Esophagus mucosa (tissue), 1 donor: ENCODE measurements around the gene TRIM14. TPM values are rescaled to one million over a fixed set of nuclear protein-coding genes. Genes with fewer than 3 reads are reported as not detected.
A peak's percentile ranks its signal among the peaks of the same experiment; 100 is the strongest.
"Not testable (repeated sequence)": the region's sequence is repeated elsewhere in the genome, so short reads cannot be mapped to it uniquely, and the experiment has no call there.

Experiments used
- ATAC-seq: fragments of 200-7000 bp; cut with Tn5 transposase; one replicate; pipeline ENCODE4 v1.9.1; 2020
- total RNA-seq: library from RNA; stranded (reverse); gene quantifications from one replicate; pipeline ENCODE4 v1.2.4, GENCODE V29; 2023
- donor health status: DM: yes; HTN: yes; CAD: no.

Gene TRIM14
- total RNA-seq, 1 donor from 2014 or later, result 31.0 TPM

DNA sequence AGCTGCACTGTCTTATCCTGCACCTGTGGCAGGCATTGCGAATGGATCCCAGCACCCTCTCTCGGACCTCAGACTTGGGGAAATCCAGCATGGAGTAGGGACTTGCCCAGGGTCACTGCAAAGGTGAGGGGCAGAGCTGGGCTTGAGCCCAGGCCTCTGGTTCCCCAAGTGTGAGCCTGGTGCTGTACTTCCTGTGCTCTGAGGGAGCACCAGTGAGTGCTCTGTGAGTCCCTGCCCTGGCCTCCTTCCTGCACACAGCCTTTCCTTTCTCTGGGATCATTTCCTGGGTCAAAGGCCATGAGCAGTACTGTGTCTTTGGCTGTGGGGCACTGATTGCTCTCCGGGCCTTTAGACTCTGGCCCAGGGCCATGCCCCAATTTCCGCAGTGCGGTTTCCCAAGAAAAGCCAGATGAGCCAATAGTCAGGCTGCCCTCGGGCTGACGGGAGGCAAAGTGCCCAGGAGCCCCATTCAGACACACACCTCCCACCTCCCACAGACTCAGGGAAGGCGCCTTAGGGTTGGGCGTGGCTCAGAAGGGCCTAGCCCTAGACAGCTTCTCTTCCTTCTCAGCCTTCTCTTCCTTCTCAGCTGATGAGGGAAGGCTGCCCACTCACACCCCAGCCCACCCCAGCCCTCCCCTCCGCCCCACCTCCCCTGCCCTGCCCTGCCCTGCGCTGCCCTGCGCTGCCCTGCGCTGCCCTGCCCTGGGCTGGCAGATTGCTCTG is 23.3 kb upstream of the TRIM14 start:
- ATAC-seq, result peak; percentile 65

DNA sequence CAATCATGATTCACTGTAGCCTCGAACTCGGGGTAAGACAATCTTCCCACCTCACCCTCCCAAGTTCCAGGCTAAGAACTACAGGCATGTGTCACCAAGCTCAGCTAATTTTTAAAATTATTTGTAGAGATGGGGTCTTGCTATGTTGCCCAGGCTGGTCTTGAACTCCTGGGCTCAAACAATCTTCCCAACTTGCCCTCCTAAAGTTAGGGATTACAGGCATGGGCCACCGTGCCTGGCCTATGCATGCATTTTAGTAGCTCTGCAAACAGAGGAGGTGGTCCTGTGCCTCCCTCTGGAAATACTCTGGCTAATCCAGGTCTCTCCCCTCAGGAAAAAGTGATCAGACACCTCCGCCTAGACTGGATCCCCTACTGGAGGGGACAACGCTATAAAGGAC is 21.5 kb upstream of the TRIM14 start:
- ATAC-seq, result no peak

DNA sequence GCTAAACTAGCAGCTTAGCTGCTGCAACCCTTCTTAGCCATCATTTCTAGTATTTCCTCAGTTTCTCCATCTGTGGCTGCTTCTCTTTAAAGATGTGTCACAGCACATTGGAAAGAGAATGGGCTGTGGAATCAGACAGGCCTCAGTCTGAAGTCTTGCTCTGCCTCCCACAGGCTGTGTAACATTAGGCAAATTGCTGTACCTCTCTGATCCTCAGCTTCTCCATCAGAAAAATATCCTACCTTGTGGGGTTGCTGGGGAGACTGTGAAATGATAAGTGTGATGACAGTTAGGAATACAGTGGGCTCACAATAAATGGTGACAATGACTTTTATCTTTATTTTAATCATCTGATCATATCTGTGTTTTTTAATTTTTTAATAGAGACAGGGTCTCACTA is 17.5 kb upstream of the TRIM14 start:
- no peak for ATAC-seq

DNA sequence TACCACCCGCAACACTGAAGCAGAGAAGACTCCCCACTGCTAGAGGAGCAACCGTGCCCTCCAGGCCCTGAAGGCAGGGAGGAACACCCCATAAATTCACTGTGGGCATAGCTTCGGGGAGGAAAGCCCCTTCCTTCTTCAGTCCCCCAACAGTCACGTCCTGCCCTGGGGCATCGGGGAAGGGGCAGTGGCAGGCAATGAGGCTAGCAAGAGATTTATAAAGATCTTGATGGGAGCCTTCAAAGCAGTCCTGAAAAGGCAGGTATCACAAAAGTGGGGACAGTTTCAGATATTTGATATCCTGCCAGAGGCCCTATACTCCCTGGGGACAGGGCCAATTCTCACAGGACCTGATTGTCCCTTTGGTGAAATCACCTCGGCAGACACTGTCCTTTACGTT is 16.9 kb upstream of the TRIM14 start:
- ATAC-seq, result no peak

DNA sequence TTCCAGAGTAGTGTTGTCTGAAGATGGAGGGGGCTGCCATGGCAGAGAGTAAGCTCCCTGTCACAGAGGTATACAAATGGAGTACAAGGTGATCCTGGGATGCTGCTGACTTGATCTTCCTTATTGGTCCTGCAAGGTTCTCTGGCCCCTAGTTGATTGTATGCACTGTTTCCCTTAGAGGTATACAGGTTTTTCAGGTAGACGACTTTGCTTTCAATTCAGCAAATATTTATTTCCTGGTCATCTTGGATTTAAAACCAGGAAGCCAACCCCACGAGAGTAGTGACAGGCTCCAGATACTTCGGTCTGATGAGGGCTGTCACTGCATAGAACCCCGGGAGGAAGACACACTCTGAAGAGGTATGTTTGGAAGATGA is 16.5 kb upstream of the TRIM14 start:
- ATAC-seq, result peak; percentile 10

DNA sequence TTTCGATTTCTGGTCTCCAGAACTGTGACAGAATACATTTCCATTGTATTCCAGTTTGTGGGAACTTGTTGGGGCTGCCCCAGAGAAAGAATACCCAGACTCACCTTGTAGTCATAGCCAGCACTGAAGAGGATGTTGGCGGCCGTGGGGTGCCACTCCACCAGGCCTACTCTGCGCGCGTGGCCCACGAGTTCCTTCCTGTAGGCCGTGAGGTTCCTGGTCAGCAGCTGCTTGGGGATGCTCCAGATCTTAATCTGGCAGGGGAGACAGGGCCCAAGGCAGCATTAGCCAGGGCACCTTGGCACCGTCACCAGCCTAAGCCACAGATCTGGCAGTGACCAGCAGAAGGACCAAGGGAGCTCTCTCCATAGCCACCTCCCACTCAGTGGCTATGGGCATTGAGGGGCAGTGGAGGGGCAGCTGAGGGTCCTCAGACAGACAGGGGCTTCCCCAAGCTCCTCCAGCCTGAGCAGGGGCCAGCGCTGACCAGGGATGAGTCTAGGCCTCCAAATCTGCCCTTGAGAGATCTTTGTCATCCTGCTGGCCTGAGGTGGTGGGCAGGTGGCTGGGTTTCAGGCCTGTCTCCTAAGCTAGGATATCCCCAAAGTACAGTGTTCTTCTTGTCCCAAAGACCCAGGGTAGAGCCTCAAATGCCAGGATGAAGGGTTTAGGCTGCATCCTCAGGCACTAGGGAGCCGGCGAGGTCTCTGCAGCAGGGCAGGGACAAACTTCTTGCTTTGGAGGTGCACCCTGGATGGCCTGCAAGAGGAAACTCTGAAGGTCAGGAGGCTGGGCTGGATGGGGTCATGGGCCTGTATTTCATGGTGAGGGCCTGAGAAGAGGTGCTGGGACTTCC is 15.9 kb upstream of the TRIM14 start:
- no peak for ATAC-seq

DNA sequence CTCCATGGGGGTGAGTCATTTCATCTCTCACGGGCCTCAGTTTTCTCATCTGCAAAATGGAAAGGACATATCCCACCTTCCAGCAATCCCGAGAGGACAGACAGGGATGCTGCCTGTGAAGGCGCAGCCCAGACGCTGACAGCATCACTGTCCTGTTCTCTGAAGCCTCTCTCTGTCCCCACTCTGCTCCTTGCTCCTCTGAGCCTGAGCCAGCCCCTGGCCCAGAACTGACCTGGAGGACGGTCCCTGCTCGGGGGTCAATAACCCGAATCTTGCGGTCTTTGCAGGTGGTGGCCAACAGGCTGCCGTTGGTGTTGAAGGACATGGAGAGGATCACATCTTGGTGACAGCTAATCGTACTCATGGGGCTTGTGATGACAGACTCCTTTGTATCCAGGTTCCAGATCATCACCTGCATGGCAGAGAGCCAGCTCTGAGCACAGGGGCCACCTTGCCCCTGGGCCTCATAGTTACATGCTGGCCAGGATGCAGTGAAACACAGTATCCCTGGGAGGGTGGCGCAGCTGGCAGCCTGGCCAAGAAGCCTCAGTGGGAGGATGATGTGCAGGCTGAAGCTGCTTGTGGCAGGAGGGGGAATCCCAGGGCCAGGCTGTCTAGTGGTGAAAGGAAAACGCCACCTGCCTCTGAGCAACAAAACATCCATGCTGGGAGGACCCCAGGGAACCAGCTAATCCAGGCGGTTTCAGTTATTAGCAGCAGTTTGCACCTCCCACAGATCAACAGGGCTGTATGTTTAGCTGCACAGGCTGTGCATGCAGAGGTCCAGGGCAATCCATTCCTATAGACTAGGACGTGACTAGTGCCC is 14.0 kb upstream of the TRIM14 start:
- ATAC-seq, result no peak

DNA sequence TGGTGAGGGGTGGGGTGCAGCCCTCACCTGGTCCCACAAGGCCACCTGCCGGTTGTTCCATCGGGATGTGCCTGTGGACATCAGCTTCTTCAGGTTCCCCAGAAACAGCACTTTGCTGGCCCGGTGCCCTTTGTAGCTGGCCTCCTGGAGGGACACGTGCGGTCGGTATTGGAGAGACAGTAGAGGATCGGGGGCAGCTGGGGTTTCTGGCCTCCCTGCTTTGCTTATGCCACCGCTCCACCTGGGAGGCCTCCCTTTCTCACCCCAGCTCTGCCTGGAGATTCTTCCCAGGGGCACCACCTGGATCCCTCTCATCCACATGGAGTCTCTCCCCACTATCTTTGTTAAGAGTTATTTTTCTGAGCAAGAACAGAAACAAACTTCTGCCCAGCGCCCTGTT is 13.1 kb upstream of the TRIM14 start:
- ATAC-seq, result no peak

DNA sequence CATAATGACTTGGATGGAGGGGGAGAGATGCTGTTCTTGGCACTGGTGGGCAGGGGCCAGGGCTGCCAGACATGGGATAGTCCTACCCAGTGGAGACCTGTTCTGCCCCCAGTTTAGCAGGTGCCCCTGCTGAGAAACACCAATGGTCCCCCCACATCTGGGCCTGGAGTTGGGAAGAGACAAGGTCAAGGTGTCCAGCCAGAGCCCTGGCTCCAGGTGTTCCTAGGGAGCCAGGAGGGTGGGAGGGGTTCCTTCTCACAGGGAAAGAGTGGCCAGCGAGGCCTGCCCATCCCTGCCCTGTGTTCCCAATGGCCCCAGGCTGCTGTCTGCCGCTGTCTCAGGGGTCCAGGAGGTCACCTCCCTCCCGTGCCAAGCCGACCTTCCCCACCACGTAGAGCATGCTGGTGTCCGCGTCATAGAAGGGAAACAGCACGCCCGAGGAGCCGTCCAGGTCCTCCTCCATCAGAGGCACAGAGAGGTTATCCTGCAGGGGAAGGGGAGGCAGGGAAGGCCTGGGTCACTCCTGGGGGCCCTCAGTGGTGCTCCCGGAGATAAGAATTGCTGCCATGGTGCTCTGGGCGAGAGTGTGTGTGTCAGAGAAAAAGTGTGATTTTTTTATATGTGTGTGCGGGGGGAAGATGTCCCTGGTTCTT is 11.7 kb upstream of the TRIM14 start:
- ATAC-seq, result no peak

DNA sequence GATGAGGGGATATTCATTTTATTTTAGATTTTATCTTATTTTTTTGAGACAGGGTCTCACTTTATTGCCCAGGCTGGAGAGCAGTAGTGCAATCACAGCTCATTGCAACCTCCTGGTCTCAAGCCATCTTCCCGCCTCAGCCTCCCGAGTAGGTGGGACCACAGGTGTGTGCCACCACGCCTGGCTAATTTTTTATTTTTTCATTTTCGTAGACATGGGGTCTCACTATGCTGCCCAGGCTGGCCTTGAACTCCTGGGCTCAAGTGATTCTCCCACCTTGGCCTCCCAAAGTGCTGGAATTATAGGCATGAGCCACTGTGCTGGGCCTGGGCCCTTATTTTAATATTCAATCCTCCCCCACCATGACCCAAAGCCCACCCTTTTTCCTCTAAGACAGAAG is 11.0 kb upstream of the TRIM14 start:
- ATAC-seq, result not testable (repeated sequence)

DNA sequence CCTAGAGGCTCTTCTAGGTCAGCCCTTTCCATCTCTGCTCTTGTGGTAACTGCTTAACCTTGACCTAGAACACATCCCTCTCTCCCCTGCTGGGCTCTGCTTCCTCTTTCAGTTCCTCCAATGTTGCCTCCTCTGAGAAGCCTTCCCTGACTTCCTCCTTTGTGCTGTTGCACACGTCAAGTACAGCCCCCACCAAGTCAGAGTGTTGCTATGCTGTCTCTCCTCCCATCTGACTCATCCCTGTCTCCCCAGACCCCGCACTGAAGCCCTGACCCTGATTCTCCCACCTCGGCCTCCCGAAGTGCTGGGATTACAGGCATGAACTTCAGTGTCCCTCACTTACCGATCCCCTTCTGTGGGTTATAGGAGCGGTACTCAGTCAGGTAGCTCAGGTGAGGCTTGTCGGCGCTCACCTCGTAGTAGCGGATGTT is 10.4 kb upstream of the TRIM14 start:
- ATAC-seq, result peak; percentile 49

DNA sequence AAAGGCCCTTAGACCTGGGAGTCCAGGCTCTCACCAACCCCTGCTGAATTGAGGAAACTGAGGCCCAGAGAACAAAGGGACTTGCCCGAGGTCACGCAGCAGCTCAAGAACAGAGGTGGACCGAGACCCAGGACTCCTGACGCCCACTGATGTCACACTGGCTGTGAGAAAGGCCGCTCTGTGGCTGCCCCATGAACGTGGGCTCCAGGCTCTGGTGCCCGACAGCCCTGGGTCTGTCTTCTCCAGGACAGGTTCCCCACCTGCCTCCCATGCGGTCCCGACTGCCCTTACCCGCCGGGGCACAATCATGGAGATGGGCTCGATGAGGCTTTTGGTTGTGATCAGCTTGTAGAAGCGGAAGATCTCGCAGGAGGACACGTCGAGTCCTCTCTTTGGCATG is 9.3 kb upstream of the TRIM14 start:
- ATAC-seq, result no peak

DNA sequence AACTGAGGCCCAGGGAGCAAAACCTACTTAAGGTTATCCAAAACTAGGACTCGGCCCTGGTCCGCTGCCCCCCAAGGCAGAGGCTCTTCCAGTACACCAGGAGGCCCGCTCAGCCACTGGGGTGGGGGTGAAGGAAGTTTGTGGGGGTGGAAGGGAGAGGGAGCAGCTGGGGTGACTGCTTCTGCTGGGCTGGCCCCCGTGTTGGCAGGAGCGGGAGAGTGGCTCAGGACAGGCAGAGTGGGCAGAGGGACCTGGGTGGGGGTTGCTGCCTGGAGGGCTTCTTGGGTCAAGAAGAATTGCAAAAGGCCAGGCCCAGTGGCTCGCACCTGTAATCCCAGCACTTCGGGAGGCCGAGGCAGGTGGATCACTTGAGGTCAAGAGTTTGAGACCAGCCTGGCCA is 8.2 kb upstream of the TRIM14 start:
- ATAC-seq, result no peak

DNA sequence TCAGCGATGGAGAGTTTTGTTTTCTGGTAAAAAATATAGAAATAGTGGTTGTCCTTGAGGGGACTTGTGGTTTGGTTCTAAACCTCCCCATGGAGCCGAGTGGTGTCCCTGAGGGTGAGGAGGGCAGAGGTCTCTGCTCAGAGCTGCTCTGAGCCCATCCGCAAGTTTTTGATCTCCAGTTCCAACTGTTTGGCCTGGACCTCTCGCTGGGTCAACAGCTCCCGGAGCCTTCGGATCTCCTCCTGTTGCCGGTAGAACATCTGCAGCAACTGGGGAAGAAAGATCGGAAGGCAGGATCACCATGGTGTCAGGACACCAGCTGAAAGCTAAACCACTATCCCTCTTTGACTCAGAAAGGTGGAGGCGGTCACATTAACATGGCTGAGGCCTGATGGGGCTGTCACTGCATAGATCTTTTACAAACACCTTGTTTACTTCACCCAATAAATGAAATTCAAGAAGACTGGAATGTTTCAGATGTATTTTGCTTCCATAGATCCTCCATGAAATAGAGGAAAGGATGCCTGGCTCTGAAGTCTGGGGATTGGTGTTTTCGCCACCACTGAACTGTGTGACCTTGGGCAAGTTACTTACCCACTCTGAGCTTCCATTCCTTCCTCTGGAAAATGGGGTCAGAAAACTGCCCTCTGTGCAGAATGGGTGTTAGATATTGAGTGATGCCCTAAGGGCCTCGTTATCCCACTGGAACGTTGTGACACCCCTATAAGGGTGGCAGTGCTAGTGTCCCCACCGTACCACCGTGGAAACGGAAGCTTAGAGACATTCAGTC is 5.8 kb upstream of the TRIM14 start:
- ATAC-seq, result no peak

DNA sequence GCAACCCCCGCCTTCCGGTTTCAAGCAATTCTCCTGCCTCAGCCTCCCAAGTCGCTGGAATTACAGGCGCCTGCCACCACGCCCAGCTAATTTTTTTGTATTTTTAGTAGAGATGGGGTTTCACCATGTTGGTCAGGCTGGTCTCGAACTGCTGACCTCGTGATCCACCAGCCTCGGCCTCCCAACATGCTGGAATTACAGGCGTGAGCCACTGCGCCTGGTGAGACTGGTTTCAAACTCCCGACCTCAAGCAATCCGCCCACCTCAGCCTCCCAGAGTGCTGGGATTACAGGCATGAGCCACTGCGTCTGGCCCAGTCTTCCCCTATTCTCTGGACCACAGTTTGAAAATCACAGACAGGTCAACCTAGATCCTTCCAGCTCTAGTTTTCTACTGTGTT is 5.1 kb upstream of the TRIM14 start:
- not testable (repeated sequence) for ATAC-seq

DNA sequence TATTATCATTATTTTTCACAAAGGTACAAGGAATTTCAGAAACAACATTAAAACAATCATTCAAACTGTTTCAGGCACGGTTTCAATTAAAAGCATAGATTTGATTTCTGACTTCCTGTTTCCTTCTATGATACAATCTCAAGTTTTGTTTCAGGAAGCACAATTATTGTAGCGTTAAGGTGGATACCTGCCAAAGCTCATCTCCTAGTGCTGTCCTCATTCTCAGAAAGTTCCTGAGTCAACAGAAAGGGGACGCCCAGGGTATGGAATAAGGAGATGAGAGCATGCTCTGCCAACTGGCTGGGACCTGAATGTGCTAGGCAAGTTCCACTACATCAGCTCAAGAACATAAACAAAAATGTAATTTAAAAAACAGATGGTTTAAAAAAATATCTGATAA is 2.0 kb upstream of the TRIM14 start:
- ATAC-seq, result peak; percentile 71

DNA sequence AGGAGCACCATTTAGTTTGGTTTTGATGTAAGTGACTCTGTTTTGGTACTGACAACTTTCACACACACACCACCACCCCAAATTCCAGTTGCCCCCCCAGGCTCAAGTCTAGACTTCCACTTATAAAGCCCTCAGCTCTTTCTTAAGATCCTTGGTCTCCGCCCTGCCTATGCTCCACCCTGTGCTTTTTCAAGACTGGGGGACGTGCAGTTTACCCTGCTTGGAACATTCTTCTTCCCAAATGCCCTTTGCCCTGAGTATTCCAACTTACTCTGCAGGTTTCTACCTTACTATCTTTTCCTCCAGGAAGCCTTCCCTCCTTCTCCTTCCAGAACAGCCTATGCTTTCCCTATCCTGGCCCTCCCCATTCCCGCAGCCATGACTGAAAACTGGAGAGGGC is 1.5 kb upstream of the TRIM14 start:
- ATAC-seq, result no peak

DNA sequence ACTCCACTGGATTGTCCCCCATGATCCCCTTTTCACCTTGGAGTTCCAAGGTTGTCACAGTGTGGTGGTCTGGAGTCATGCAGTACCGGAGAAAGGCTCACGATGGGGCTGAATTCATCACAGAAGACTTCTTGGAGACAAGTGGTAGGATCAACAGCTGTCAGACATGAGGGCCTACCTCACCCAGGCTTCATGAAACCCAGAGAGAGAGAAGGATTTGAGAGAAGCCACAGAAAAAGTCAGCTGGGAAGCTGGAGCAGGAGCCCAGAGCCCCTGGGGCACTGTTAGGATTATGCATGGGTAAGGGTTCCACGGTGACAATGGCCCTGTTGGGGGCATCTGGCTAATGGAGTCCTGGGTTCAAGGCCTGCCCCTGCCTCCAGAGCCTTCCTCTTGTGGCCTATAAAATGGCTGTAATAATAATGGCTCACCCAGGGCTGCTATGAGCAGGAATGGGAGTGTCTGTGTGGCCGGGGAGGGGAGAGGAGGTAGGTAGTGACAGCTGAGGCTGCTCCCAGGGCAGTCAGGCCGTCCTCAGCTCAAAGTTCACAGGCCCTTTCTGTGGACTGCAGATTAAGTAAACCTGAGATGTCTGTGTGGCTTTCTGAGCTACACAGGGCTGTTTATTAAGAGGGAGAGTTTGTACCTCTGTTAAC is 910 bp downstream of the TRIM14 start:
- ATAC-seq, result peak; percentile 65

DNA sequence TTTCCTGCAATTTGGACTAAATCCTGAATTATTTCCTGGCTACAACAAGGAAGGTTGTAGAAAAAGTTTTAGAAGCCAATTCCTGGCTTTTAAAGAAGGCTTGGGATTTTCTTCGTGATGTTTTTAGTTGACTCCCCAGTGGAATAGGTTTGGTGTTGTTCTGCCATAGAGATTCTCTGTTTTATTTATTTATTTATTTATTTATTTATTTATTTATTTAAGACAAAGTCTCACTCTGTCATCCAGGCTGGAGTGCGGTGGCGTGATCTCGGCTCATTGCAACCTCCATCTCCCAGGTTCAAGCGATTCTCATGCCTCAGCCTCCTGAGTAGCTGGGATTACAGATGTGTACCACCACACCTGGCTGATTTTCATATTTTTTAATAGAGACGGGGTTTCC is 1.9 kb downstream of the TRIM14 start:
- ATAC-seq, result not testable (repeated sequence)

DNA sequence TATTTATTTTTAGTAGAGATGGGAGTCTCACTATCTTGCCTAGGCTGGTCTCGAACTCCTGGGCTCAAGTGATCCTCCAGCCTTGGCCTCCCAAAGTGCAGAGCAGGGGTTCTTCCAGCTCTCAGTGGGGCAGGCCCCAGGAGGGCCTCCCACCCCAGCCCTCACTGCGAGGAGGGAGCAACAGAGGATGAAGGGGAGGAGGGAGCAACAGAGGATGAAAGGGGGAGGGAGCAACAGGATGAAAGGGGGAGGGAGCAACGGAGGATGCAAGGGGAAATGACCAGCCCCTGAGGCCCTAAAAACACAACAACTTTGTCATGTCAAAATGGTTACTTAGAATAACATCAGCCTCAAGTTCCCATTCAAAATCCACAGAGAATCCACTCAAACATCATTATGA is 10.0 kb downstream of the TRIM14 start:
- ATAC-seq, result no peak

DNA sequence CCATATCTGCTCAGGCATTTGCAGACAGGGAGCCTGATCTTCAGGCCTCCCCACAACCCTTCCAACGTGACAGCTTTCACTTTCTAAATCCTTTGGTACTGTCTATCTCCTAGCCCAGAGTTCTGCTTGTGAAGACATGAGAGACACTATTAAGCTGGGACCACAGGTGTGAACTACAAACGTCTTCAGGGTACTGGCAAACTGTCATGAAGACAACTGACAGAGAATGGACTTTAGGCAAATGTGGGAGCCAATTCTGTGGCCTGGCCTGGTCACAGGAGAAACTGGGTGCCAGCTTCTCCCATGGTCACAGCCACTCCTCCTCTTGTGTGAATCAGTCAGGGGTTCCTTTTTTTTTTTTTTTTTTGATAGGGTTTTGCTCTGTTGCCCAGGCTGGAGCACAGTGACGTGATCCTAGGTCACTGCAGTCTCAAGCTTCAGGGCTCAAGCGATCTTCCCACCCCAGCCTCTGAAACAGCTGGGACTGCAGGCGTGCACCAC is 10.4 kb downstream of the TRIM14 start:
- ATAC-seq, result peak; percentile 29
